NB4 (cell line): ENCODE measurements around the gene UBA52.

Experiments used
- POLR2A ChIP-seq: IDR thresholded peaks from 2 replicates; pipeline ENCODE4 v1.6.1; 2011; ENCODE audit warnings: mild to moderate bottlenecking; ENCODE audit not compliant: insufficient read length; ENCODE audit errors: extremely low read depth
- TF ChIP-seq, protein P1 (sequence below): IDR thresholded peaks from one replicate; pipeline ENCODE4 v1.5.1; 2012; ENCODE audit warnings: low read depth, low read length

DNA sequence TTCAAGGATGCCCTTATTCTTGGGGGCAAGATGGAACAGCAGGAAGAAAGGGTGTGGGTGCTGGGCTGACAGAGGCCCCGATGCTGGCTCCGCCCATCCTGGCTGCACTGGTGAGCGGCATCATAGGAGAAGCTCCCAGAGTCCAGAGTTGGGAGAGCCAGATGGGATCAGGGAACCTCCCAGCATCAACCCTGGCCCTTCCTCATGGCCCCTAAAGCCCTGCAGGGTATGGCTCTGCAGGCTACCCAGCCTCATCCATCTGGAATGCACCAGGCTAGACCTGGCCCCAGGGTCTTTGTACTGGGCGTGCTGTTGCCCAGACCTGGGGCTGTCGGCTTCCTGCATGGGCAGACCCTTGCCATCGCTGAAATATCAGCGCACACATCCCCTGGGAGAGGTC lies 41.9 kb upstream of the UBA52 start:
- TF ChIP-seq POLR2A: no peak
- TF ChIP-seq, protein P1, sequence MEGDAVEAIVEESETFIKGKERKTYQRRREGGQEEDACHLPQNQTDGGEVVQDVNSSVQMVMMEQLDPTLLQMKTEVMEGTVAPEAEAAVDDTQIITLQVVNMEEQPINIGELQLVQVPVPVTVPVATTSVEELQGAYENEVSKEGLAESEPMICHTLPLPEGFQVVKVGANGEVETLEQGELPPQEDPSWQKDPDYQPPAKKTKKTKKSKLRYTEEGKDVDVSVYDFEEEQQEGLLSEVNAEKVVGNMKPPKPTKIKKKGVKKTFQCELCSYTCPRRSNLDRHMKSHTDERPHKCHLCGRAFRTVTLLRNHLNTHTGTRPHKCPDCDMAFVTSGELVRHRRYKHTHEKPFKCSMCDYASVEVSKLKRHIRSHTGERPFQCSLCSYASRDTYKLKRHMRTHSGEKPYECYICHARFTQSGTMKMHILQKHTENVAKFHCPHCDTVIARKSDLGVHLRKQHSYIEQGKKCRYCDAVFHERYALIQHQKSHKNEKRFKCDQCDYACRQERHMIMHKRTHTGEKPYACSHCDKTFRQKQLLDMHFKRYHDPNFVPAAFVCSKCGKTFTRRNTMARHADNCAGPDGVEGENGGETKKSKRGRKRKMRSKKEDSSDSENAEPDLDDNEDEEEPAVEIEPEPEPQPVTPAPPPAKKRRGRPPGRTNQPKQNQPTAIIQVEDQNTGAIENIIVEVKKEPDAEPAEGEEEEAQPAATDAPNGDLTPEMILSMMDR: no peak
